ENCODE data around the gene CNOT11.

- TF ChIP-seq, protein P1, sequence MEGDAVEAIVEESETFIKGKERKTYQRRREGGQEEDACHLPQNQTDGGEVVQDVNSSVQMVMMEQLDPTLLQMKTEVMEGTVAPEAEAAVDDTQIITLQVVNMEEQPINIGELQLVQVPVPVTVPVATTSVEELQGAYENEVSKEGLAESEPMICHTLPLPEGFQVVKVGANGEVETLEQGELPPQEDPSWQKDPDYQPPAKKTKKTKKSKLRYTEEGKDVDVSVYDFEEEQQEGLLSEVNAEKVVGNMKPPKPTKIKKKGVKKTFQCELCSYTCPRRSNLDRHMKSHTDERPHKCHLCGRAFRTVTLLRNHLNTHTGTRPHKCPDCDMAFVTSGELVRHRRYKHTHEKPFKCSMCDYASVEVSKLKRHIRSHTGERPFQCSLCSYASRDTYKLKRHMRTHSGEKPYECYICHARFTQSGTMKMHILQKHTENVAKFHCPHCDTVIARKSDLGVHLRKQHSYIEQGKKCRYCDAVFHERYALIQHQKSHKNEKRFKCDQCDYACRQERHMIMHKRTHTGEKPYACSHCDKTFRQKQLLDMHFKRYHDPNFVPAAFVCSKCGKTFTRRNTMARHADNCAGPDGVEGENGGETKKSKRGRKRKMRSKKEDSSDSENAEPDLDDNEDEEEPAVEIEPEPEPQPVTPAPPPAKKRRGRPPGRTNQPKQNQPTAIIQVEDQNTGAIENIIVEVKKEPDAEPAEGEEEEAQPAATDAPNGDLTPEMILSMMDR (IDR thresholded peaks at IDR 0.05): no peak
- TF ChIP-seq POLR2A (IDR thresholded peaks at IDR 0.05) (no peak), EP300 (IDR thresholded peaks at IDR 0.05) (no peak)
These were observed 46.9 kb downstream of the CNOT11 start for GRCh38 chr2:101299604-101300003.

Measured in ovary (tissue), 3 donors.